ENCODE data around the gene OSBPL7. TPM values are rescaled to one million over a fixed set of nuclear protein-coding genes. Genes with fewer than 3 reads are reported as not detected.

The OSBPL7 gene
- total and polyA plus RNA-seq, 2 donors (not counting 1 experiment from before 2014, with no cell fraction given), result 51.0 to 61.3 TPM

DNA sequence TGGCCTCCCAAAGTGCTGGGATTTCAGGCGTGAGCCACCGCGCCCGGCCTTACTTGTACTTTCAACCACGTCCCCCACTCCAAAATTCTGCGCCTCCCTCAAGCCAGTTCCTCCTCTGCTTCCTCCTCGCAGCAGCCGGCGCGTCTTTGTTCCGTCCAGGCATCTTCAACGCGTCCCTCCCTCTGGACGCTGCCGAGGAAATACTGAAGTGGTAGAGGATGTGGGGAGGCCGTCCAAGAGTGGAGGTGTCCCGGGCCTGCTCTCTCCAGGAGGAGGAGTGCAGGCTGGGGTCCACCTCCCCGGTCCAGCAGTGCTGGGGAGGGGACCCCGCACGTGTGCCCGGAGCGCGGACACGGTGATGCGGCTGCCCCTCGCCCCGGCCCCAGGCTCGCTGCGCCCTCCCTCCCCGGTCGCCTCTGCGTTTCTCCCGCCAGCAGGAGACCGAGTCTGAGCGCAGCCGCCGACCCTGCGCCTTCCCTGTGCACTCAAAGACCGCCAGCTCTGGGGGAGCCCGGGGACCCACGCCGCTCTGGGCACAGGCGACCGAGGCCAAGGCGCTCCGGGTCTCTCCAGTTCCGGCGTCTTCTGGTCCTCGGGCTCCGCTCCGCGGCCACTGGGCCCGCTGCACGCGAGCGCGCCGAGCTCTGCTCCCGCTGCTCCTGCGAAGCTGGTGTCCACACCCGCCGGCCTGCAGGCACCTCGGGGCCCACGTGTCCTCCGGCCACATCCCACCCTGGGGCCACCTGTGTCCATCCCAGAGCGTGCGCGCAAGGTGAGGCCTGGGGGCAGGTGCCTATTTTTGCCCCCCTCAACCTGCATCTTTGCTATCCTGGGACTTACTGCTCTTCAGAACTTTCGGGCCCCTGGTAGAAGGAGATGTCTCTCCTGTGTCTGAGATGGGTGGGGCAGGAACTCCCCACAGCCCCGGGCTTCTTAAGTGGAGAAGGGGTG, 31.7 kb downstream of the OSBPL7 start:
- peak; percentile 65 for DNase-seq
- H3K27ac ChIP-seq (ENCODE audit: low read length in 2 of 2), result no peak overlapping the region
- POLR2A ChIA-PET, result interaction anchor here (0.5 to 0.7 kb wide), 3 partner anchors 12 to 53 kb away, joined by 3 to 7 read pairs (median 5); no protein-coding TSS in a partner anchor
- Mint-ChIP-seq H3K4me3 (peak overlapping the region; percentile 81), H3K27ac (no peak overlapping the region), H3K4me1 (peaks cover 9% of the 10 kb centered on the region), H3K27me3 (peaks cover 64% of the 10 kb centered on the region), H3K9me3 (ENCODE audit: insufficient read depth) (no peaks in the 10 kb centered on the region)
- WGBS (ENCODE audit: insufficient coverage), result 3% methylated on average over 65 of the region's 70 CpGs
- H3K4me1 ChIP-seq (ENCODE audit: control insufficient read depth in 2 of 2, insufficient read depth in 2 of 2, low read length in 2 of 2), result peaks cover 10% of the 10 kb centered on the region in 2 donors
- ATAC-seq (ENCODE audit: low read depth), result peak; percentile 82
- TF ChIP-seq EZH2 (IDR thresholded peaks at IDR 0.05; ENCODE audit: borderline replicate concordance, insufficient read depth, low read depth, low read length, poor library complexity, severe bottlenecking), result no peak
- TF ChIP-seq, protein P1, sequence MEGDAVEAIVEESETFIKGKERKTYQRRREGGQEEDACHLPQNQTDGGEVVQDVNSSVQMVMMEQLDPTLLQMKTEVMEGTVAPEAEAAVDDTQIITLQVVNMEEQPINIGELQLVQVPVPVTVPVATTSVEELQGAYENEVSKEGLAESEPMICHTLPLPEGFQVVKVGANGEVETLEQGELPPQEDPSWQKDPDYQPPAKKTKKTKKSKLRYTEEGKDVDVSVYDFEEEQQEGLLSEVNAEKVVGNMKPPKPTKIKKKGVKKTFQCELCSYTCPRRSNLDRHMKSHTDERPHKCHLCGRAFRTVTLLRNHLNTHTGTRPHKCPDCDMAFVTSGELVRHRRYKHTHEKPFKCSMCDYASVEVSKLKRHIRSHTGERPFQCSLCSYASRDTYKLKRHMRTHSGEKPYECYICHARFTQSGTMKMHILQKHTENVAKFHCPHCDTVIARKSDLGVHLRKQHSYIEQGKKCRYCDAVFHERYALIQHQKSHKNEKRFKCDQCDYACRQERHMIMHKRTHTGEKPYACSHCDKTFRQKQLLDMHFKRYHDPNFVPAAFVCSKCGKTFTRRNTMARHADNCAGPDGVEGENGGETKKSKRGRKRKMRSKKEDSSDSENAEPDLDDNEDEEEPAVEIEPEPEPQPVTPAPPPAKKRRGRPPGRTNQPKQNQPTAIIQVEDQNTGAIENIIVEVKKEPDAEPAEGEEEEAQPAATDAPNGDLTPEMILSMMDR (IDR thresholded peaks at IDR 0.05), result peak; percentile 52
- no peaks in the 10 kb centered on the region for H3K36me3 ChIP-seq (replicated peaks in 1 of 2; ENCODE audit: control extremely low read depth in 1 of 2, control insufficient read depth in 1 of 2, extremely low read depth in 1 of 2, insufficient read depth in 2 of 2, low read length in 1 of 2)
- peak overlapping the region; percentile 76 for H3K4me2 ChIP-seq (replicated peaks; ENCODE audit: low read depth, low read length, poor library complexity, severe bottlenecking)
- no peaks in the 10 kb centered on the region for H3K79me2 ChIP-seq (ENCODE audit: control insufficient read depth, insufficient read depth, low read length)
- no peaks in the 10 kb centered on the region for H4K20me1 ChIP-seq (ENCODE audit: control insufficient read depth, insufficient read depth, low read length, poor library complexity, severe bottlenecking)
- H3K9ac ChIP-seq (ENCODE audit: low read length), result peak overlapping the region; percentile 45
- CTCF ChIA-PET, result interaction anchor here (0.6 to 1.9 kb wide), 8 partner anchors 12 to 175 kb away, joined by 3 to 9 read pairs (median 4); partner anchors contain the start of gene TBX21
- intact Hi-C loops (cut with micrococcal nuclease), result no loop called here
- H2AFZ ChIP-seq (ENCODE audit: insufficient read depth, low read depth, low read length, poor library complexity, severe bottlenecking), result peak overlapping the region; percentile 61
- H3K4me3 ChIP-seq (ENCODE audit: control extremely low read depth in 1 of 5, extremely low read depth in 1 of 5, insufficient read depth in 1 of 5, low read depth in 2 of 5, low read length in 4 of 5), result peak overlapping the region in 4 of 5 experiments; percentile 18 to 48 (median 32)
- H3K9me3 ChIP-seq (ENCODE audit: control extremely low read depth in 1 of 3, control insufficient read depth in 2 of 3, insufficient read depth in 1 of 3, low read length in 2 of 3), result no peaks in the 10 kb centered on the region
- peaks cover 0 to 33% (median 26%) of the 10 kb centered on the region in 4 experiments for H3K27me3 ChIP-seq (replicated peaks in 1 of 4; ENCODE audit: control extremely low read depth in 1 of 4, control insufficient read depth in 3 of 4, insufficient read depth in 4 of 4, low read length in 3 of 4)
